A549 (cell line): ENCODE measurements around the gene DOC2B. TPM values are rescaled to one million over a fixed set of nuclear protein-coding genes. Genes with fewer than 3 reads are reported as not detected.

Experiments used
- ATAC-seq, 2 experiments: fragments of 200-7000 bp in 1 of 2; fragments of >200 bp in 1 of 2; cut with Nextera tagmentation in 1 of 2; cut with Tn5 transposase in 1 of 2; 3 replicates each; pipeline versions ENCODE4 v1.8.0 to v1.9.1; 2018 to 2020; ENCODE audit warnings: mild to moderate bottlenecking in 1 of 2, moderate library complexity in 1 of 2
- CTCF ChIA-PET: fragments of 300-600 bp; sonication (Branson Sonifier 250); formaldehyde crosslinking; extraction: SDS; loops from one replicate; lab custom pipeline; 2021; ENCODE audit warnings: antibody characterized with exemption, inconsistent platforms; lab: Yijun Ruan, JAX
- POLR2A ChIA-PET: fragments of 350-600 bp; formaldehyde crosslinking; extraction: SDS; loops from one replicate; lab custom pipeline; 2021; ENCODE audit warnings: antibody characterized with exemption, inconsistent platforms; lab: Yijun Ruan, JAX
- DNase-seq, 2 experiments: peaks; one replicate each; pipeline versions ENCODE4 v3.0.0 to v3.0.0-alpha.2; 2011 to 2016; ENCODE audit warnings: low read depth in 1 of 2, low spot score in 1 of 2
- FAIRE-seq: peaks from 2 replicates; lab custom pipeline; 2011; peaks lifted over from hg19 to GRCh38; lab: Jason Lieb, UNC
- H3K27ac ChIP-seq, 2 experiments: fragments of >200 bp; sonication (Bioruptor Twin); formaldehyde crosslinking; 3 replicates each; pipeline ENCODE4 v1.5.1; 2016 to 2017
- H3K4me1 ChIP-seq: fragments of >200 bp; sonication (Bioruptor Twin); formaldehyde crosslinking; 3 replicates; pipeline ENCODE4 v1.6.1; 2016
- H3K4me2 ChIP-seq: fragments of >200 bp; sonication (Bioruptor Twin); formaldehyde crosslinking; 3 replicates; pipeline ENCODE4 v1.6.1; 2016
- H3K4me3 ChIP-seq: fragments of >200 bp; sonication (Bioruptor Twin); formaldehyde crosslinking; 3 replicates; pipeline ENCODE4 v1.5.1; 2016
- H3K9me3 ChIP-seq: fragments of >200 bp; sonication (Bioruptor Twin); formaldehyde crosslinking; 3 replicates; pipeline ENCODE4 v1.6.1; 2016
- ATOH8 ChIP-seq: fragments of 250-450 bp; sonication (Bioruptor Pico); IDR thresholded peaks from 2 replicates; pipeline ENCODE4 v1.5.0; 2020; ENCODE audit warnings: low read depth, mild to moderate bottlenecking, moderate library complexity
- CHD2 ChIP-seq: fragments of 150-350 bp; IDR thresholded peaks from 2 replicates; pipeline ENCODE4 v1.6.1; 2014; ENCODE audit warnings: low read length; ENCODE audit not compliant: partially characterized antibody
- CTCF ChIP-seq: fragments of >200 bp; sonication (Bioruptor Twin); formaldehyde crosslinking; IDR thresholded peaks from 3 replicates; pipeline ENCODE4 v1.5.1; 2016
- EP300 ChIP-seq, 2 experiments: fragments of >200 bp; sonication (Bioruptor Twin); formaldehyde crosslinking; IDR thresholded peaks; 2 replicates in 1 of 2; 3 replicates in 1 of 2; pipeline ENCODE4 v1.6.1; 2016 to 2017
- ESRRA ChIP-seq: fragments of 150-350 bp; IDR thresholded peaks from 2 replicates; pipeline ENCODE4 v1.6.1; 2014; ENCODE audit warnings: mild to moderate bottlenecking, low read length, borderline replicate concordance
- HEYL ChIP-seq: fragments of 250-450 bp; sonication (Bioruptor Pico); IDR thresholded peaks from 2 replicates; pipeline ENCODE4 v1.8.0; 2021; ENCODE audit warnings: mild to moderate bottlenecking, moderate library complexity
- HOXA7 ChIP-seq: fragments of 250-450 bp; sonication (Bioruptor Pico); IDR thresholded peaks from 2 replicates; pipeline ENCODE4 v1.5.0; 2020; ENCODE audit warnings: mild to moderate bottlenecking, moderate library complexity
- HOXB5 ChIP-seq: fragments of 250-450 bp; sonication (Bioruptor Pico); IDR thresholded peaks from 2 replicates; pipeline ENCODE4 v1.5.0; 2020; ENCODE audit warnings: mild to moderate bottlenecking, moderate library complexity
- JUN ChIP-seq, 2 experiments: fragments of >200 bp; sonication (Bioruptor Twin); formaldehyde crosslinking; IDR thresholded peaks; 2 replicates in 1 of 2; 3 replicates in 1 of 2; pipeline ENCODE4 v1.6.1; 2016 to 2017
- JUNB ChIP-seq: fragments of >200 bp; sonication (Bioruptor Twin); formaldehyde crosslinking; IDR thresholded peaks from 2 replicates; pipeline ENCODE4 v1.6.1; 2016
- MAFK ChIP-seq: fragments of 450-650 bp; IDR thresholded peaks from 2 replicates; pipeline ENCODE4 v1.6.1; 2014; ENCODE audit not compliant: partially characterized antibody
- MAZ ChIP-seq: fragments of 150-350 bp; IDR thresholded peaks from 2 replicates; pipeline ENCODE4 v1.6.1; 2014; ENCODE audit warnings: antibody characterized with exemption, low read depth, low read length, borderline replicate concordance
- MYC ChIP-seq: IDR thresholded peaks from 2 replicates; pipeline ENCODE4 v1.6.1; 2012; ENCODE audit warnings: mild to moderate bottlenecking, inconsistent platforms, low read length, improper control_type of control experiment, borderline replicate concordance
- NFE2L2 ChIP-seq: fragments of 150-350 bp; conservative IDR thresholded peaks from 2 replicates; pipeline ENCODE4 v1.6.1; 2014; ENCODE audit warnings: low read length
- NPAS2 ChIP-seq: fragments of 250-450 bp; sonication (Bioruptor Pico); IDR thresholded peaks from 2 replicates; pipeline ENCODE4 v1.8.0; 2022; ENCODE audit warnings: mild to moderate bottlenecking, moderate library complexity, borderline replicate concordance
- PBX3 ChIP-seq: IDR thresholded peaks from 2 replicates; pipeline ENCODE4 v1.6.1; 2012
- POLR2A ChIP-seq: IDR thresholded peaks from 2 replicates; pipeline ENCODE4 v1.6.1; 2012; ENCODE audit warnings: mild to moderate bottlenecking, low read length
- POLR2AphosphoS2 ChIP-seq: conservative IDR thresholded peaks from 2 replicates; pipeline ENCODE4 v1.6.1; 2012; ENCODE audit warnings: low read length, improper control_type of control experiment, inconsistent platforms
- RARB ChIP-seq: fragments of 250-450 bp; sonication (Bioruptor Pico); IDR thresholded peaks from 2 replicates; pipeline ENCODE4 v1.8.0; 2021; ENCODE audit warnings: mild to moderate bottlenecking, moderate library complexity
- RCOR1 ChIP-seq: fragments of 150-350 bp; IDR thresholded peaks from 2 replicates; pipeline ENCODE4 v1.6.1; 2014; ENCODE audit warnings: antibody characterized with exemption, low read length, low read depth
- RFX5 ChIP-seq: fragments of 450-650 bp; IDR thresholded peaks from 2 replicates; pipeline ENCODE4 v1.7.1; 2014; ENCODE audit warnings: antibody characterized with exemption, mild to moderate bottlenecking, moderate library complexity
- RNF2 ChIP-seq: fragments of 200-600 bp; sonication (generic); IDR thresholded peaks from 2 replicates; pipeline ENCODE4 v1.6.1; 2016; ENCODE audit warnings: low read depth, mild to moderate bottlenecking, antibody characterized with exemption, moderate library complexity, borderline replicate concordance
- TFCP2L1 ChIP-seq: fragments of 250-450 bp; sonication (Bioruptor Pico); IDR thresholded peaks from 2 replicates; pipeline ENCODE4 v1.5.0; 2021; ENCODE audit warnings: mild to moderate bottlenecking
- USF2 ChIP-seq: fragments of 450-650 bp; IDR thresholded peaks from 2 replicates; pipeline ENCODE4 v1.6.1; 2014; ENCODE audit warnings: antibody characterized with exemption
- ZNF302 ChIP-seq: fragments of 250-450 bp; sonication (Bioruptor Pico); IDR thresholded peaks from 2 replicates; pipeline ENCODE4 v1.9.0; 2021; ENCODE audit warnings: inconsistent platforms, mild to moderate bottlenecking, moderate library complexity
- ZSCAN20 ChIP-seq: fragments of 250-450 bp; sonication (Bioruptor Pico); IDR thresholded peaks from 2 replicates; pipeline ENCODE4 v1.8.0; 2022; ENCODE audit warnings: mild to moderate bottlenecking, moderate library complexity
- WGBS: methylation state at CpG from one replicate; pipeline ENCODE4 v1.1.6; 2017; ENCODE audit errors: missing lambda C conversion rate; 5-methylcytosine and 5-hydroxymethylcytosine counted together
- polyA plus RNA-seq, 4 experiments: library from polyadenylated mRNA; depleted of rRNA in 3 of 4; stranded (reverse); fragments of >200 nt; fragmentation: RNase III in 1 of 4; extraction: RNeasy Plus Mini Kit Qiagen cat#74134 plus additional on column Dnase treatment in 1 of 4; gene quantifications; 2 replicates in 3 of 4; 3 replicates in 1 of 4; pipeline ENCODE4 v1.2.3, GENCODE V29; 2011 to 2017
- TF ChIP-seq, protein P1 (sequence below): IDR thresholded peaks from 2 replicates; pipeline ENCODE4 v1.6.1; 2012; ENCODE audit warnings: low read depth, borderline replicate concordance
- TF ChIP-seq, protein P2 (sequence below): IDR thresholded peaks from 2 replicates; pipeline ENCODE4 v1.6.1; 2012

The DOC2B gene
- polyA plus RNA-seq, 2 of the 4 experiments (the other 2 are of a cell fraction) = 0.27 to 1.6 TPM

DNA sequence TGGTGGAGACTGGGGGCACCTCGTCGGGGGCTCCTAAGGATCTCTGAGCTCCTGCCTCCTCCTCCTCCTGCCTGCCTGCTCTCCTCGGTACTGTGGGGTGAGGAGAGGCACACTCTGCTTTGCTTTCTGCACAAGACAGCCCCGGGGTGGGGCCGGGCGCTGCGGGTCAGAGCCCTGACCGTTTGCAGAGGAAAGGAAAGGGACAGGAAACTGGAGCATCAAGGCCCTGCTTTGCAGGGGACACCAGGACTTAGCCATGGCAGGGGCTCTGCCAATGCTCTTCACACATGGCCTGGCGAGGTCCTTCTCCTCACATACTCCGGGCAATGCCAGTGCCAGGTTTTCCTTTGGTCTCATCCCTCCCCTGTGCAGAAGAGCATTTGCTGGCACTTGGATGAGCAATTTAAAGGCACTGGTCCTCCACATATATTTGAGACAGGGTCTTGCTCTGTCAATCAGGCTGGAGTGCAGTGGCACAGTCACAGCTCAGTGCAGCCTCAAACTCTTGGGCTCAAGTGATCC lies 23.8 kb upstream of the DOC2B start (continued):
- no peak for TF ChIP-seq ZNF302
- TF ChIP-seq RCOR1 = no peak
- no peak for TF ChIP-seq TFCP2L1 (CRISPR knock-in tag)
- TF ChIP-seq ESRRA = no peak
- TF ChIP-seq HOXB5 = no peak
- TF ChIP-seq POLR2A = no peak
- TF ChIP-seq RARB (CRISPR knock-in tag) = no peak
- no peak for TF ChIP-seq PBX3
- TF ChIP-seq, protein P1, sequence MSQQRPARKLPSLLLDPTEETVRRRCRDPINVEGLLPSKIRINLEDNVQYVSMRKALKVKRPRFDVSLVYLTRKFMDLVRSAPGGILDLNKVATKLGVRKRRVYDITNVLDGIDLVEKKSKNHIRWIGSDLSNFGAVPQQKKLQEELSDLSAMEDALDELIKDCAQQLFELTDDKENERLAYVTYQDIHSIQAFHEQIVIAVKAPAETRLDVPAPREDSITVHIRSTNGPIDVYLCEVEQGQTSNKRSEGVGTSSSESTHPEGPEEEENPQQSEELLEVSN = no peak
- TF ChIP-seq, protein P2, sequence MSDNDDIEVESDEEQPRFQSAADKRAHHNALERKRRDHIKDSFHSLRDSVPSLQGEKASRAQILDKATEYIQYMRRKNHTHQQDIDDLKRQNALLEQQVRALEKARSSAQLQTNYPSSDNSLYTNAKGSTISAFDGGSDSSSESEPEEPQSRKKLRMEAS = no peak
- no peak for TF ChIP-seq MAZ
- TF ChIP-seq NPAS2 (CRISPR knock-in tag) = no peak
- TF ChIP-seq ZSCAN20 = no peak

GRCh38 chr17:204427-205147 lies 23.1 kb upstream of the DOC2B start:
- no peak overlapping the region for H3K27ac ChIP-seq
- no peak for DNase-seq
- no peak for TF ChIP-seq MAFK
- no peak for TF ChIP-seq NPAS2 (CRISPR knock-in tag)
- no peak for TF ChIP-seq ATOH8 (CRISPR knock-in tag)
- TF ChIP-seq HOXB5 = no peak
- no peak for TF ChIP-seq HOXA7 (CRISPR knock-in tag)
- TF ChIP-seq RARB (CRISPR knock-in tag) = no peak
- no peak for TF ChIP-seq CTCF
- TF ChIP-seq JUNB = no peak
- no peak for TF ChIP-seq PBX3
- no peak for TF ChIP-seq USF2
- no peak for TF ChIP-seq EP300 (IDR thresholded peaks at IDR 0.05)
- TF ChIP-seq POLR2AphosphoS2 = no peak
- TF ChIP-seq, protein P2 = no peak
- TF ChIP-seq HEYL (CRISPR knock-in tag) = no peak
- TF ChIP-seq RFX5 = no peak
- no peak for TF ChIP-seq JUN (IDR thresholded peaks at IDR 0.05)
- no peak for TF ChIP-seq CHD2
- TF ChIP-seq NFE2L2 = no peak
- no peak for TF ChIP-seq MYC
- TF ChIP-seq RNF2 = no peak
- TF ChIP-seq, all 56 proteins: peak for 0
- ChIA-PET POLR2A (no interaction called here), CTCF (interaction anchor here (1.8 kb wide), 1 partner anchor 9 kb away, joined by 5 read pairs; no protein-coding TSS in a partner anchor)
- Histone ChIP-seq H3K4me3 (no peak overlapping the region), H3K4me1 (no peaks in the 10 kb centered on the region), H3K9me3 (peaks cover 14% of the 10 kb centered on the region; the same call in 2 of the 3 replicates), H3K4me2 (no peak overlapping the region)
- FAIRE-seq (no peak), ATAC-seq (peak; percentile 9 to 13; a peak in 4 of 6 replicates)
- 50% methylated on average over 10 of the region's 11 CpGs for WGBS
